HL-60 (cell line): ENCODE data around the gene KCNJ18.
"Not testable (repeated sequence)": the region's sequence is repeated elsewhere in the genome, so short reads cannot be mapped to it uniquely, and the experiment has no call there.

ENCODE experiments used
- GABPA ChIP-seq: IDR thresholded peaks from 2 replicates; pipeline ENCODE4 v1.6.1; 2012; ENCODE audit warnings: low read depth
- POLR2AphosphoS5 ChIP-seq: IDR thresholded peaks from 2 replicates; pipeline ENCODE4 v1.6.1; 2012; ENCODE audit warnings: low read depth
- TF ChIP-seq, protein P1 (sequence below): IDR thresholded peaks from one replicate; pipeline ENCODE4 v1.5.1; 2011; ENCODE audit warnings: low read length, control low read depth, inconsistent platforms; ENCODE audit not compliant: insufficient read depth

DNA sequence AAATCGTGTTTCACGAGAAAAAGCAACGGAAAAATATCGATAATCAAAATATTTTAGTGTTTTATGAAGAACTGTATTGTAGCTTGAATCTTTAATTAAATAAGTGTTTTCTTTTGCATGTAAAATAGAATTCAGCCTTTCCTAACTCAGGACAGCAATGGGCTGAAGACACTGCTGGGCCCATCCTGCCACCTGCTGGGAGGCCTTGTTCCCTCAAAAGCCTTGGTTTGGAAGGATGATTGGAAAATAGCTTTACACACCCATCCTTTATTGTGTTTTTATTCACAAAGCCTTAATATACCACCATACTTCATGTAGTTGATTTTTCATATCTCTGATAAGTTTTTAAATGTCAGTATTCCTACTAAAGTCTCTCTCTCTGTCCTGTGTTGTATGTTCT lies 43.5 kb downstream of the KCNJ18 start:
- TF ChIP-seq, protein P1, sequence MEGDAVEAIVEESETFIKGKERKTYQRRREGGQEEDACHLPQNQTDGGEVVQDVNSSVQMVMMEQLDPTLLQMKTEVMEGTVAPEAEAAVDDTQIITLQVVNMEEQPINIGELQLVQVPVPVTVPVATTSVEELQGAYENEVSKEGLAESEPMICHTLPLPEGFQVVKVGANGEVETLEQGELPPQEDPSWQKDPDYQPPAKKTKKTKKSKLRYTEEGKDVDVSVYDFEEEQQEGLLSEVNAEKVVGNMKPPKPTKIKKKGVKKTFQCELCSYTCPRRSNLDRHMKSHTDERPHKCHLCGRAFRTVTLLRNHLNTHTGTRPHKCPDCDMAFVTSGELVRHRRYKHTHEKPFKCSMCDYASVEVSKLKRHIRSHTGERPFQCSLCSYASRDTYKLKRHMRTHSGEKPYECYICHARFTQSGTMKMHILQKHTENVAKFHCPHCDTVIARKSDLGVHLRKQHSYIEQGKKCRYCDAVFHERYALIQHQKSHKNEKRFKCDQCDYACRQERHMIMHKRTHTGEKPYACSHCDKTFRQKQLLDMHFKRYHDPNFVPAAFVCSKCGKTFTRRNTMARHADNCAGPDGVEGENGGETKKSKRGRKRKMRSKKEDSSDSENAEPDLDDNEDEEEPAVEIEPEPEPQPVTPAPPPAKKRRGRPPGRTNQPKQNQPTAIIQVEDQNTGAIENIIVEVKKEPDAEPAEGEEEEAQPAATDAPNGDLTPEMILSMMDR, result not testable (repeated sequence)
- not testable (repeated sequence) for TF ChIP-seq GABPA, POLR2AphosphoS5
